ENCODE measurements around the gene A2M. TPM values are rescaled to one million over a fixed set of nuclear protein-coding genes. Genes with fewer than 3 reads are reported as not detected.

The A2M gene
- total and polyA plus RNA-seq, 2 of the 4 experiments (the other 2 are of a cell fraction), result 1.1 to 3.2 TPM

DNA sequence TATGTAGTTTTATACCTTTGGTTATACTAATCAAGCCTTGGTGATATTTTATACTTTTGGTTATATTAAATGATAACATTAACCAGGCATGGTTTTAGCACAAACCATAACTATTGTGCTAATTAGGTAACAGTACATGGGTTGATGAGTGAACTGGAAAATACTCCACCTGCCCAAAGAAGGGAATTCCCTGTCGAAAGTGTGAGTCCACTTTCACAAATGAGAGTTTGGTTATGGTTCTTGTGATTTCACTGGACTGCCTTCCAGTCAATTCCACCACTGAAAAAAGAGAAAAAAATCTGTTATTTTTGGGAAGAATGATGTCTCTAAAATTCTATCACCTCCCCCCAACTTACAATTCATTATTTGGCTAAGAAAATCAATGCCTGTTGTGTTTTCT lies 9.7 kb downstream of the A2M start:
- Histone ChIP-seq H3K9me3 (ENCODE audit: control insufficient read depth, insufficient read depth, low read length) (no peaks in the 10 kb centered on the region), H4K5ac (ENCODE audit: low read depth, low read length) (no peak overlapping the region), H3K4me1 (ENCODE audit: control insufficient read depth, insufficient read depth, low read length) (no peaks in the 10 kb centered on the region), H3K9ac (ENCODE audit: low read depth, low read length) (no peak overlapping the region), H3K4me3 (ENCODE audit: insufficient read depth, low read depth, low read length) (no peak overlapping the region), H2BK5ac (ENCODE audit: low read depth, low read length, poor library complexity, severe bottlenecking) (no peak overlapping the region), H3K79me1 (ENCODE audit: low read depth in 1 of 2, low read length in 2 of 2) (no peaks in the 10 kb centered on the region), H3K27me3 (ENCODE audit: control insufficient read depth, insufficient read depth, low read length) (no peaks in the 10 kb centered on the region), H2AK9ac (replicated peaks; ENCODE audit: low read depth, low read length, poor library complexity) (no peak overlapping the region), H3K36me3 (ENCODE audit: control insufficient read depth, insufficient read depth, low read length) (peaks cover 5% of the 10 kb centered on the region; the same call in 1 of the 2 replicates), H4K8ac (ENCODE audit: low read depth in 2 of 2, low read length in 2 of 2) (no peak overlapping the region), H4K91ac (ENCODE audit: insufficient read depth, low read depth, low read length) (no peak overlapping the region), H3K27ac (ENCODE audit: insufficient read depth, low read length) (no peak overlapping the region), H2BK20ac (ENCODE audit: low read depth, low read length) (no peak overlapping the region), H2AFZ (replicated peaks; ENCODE audit: low read length, poor library complexity) (no peak overlapping the region), H4K20me1 (ENCODE audit: insufficient read depth, low read length) (no peaks in the 10 kb centered on the region), H3K14ac (replicated peaks; ENCODE audit: low read depth, low read length) (no peak overlapping the region), H3K56ac (ENCODE audit: extremely low read depth, insufficient read depth, low read length) (no peak overlapping the region), H3K4me2 (ENCODE audit: low read depth, low read length) (no peak overlapping the region), H3K9me1 (ENCODE audit: insufficient read depth, low read length) (no peaks in the 10 kb centered on the region), H3K23ac (ENCODE audit: low read depth, low read length) (no peak overlapping the region), H3K18ac (ENCODE audit: low read depth, low read length) (no peak overlapping the region), H2BK120ac (ENCODE audit: low read depth, low read length) (no peak overlapping the region), H2AK5ac (ENCODE audit: low read depth, low read length) (no peak overlapping the region), H2BK15ac (ENCODE audit: low read depth, low read length) (no peak overlapping the region), H3K4ac (ENCODE audit: low read depth, low read length) (no peak overlapping the region)
- ChIA-PET POLR2A (ENCODE audit: unreplicated experiment) (no interaction called here), CTCF (no interaction called here)
- BruUV-seq (replicated peaks), result no TSS peak
- no CpG with 5 or more reads among the region's 1 CpG for WGBS, 2 experiments (ENCODE audit: extremely low coverage in 2 of 2, insufficient read length in 1 of 2)
- DNase-seq, result no peak
- dilution Hi-C loops (cut with HindIII; ENCODE audit: low sequenced_read_pairs, unreplicated experiment) (no loop called here), in situ Hi-C loops (cut with MboI; ENCODE audit: low sequenced_read_pairs) (no loop called here), intact Hi-C loops (cut with micrococcal nuclease) (no loop called here)
- ATAC-seq (ENCODE audit: low read depth), result no peak
- TF ChIP-seq RFX5 (IDR thresholded peaks at IDR 0.05; ENCODE audit: low read depth, low read length), result no peak
- no peak for TF ChIP-seq MXI1 (IDR thresholded peaks at IDR 0.05; ENCODE audit: borderline replicate concordance, low read depth, low read length)
- TF ChIP-seq CHD1 (IDR thresholded peaks at IDR 0.05; ENCODE audit: low read depth, low read length), result no peak
- no peak for TF ChIP-seq FOS (IDR thresholded peaks at IDR 0.05; ENCODE audit: low read depth, low read length)
- TF ChIP-seq ELK1 (IDR thresholded peaks at IDR 0.05; ENCODE audit: borderline replicate concordance, low read depth, low read length), result no peak
- no peak for TF ChIP-seq NFE2L2 (IDR thresholded peaks at IDR 0.05; ENCODE audit: low read depth, low read length)
- no peak for TF ChIP-seq MAFK (IDR thresholded peaks at IDR 0.05; ENCODE audit: low read depth, low read length)
- no peak for TF ChIP-seq SMC3 (IDR thresholded peaks at IDR 0.05; ENCODE audit: low read depth, low read length)
- no peak for TF ChIP-seq RCOR1 (IDR thresholded peaks at IDR 0.05; ENCODE audit: insufficient replicate concordance, low read length)
- no peak for TF ChIP-seq MAZ (IDR thresholded peaks at IDR 0.05; ENCODE audit: borderline replicate concordance, low read depth, low read length)
